CD4-positive, CD25-positive, alpha-beta regulatory T cell (primary cell): Measurements from ENCODE around the gene CAMP. TPM values are rescaled to one million over a fixed set of nuclear protein-coding genes. Genes with fewer than 3 reads are reported as not detected.

Source experiments
- ATAC-seq, 2 donors: fragments of 150-1000 bp; cut with Tn5 transposase; one replicate each; pipeline ENCODE4 v1.10.0; 2021; ENCODE audit warnings: low read depth in 2 of 2, moderate number of reproducible peaks in 2 of 2, moderate library complexity in 1 of 2
- DNase-seq, 3 donors: peaks; one replicate each; pipeline versions ENCODE4 v3.0.0 to v3.0.0-alpha.2; 2012 to 2022; ENCODE audit warnings: mixed read lengths in 1 of 3
- H3K27ac ChIP-seq: one replicate; pipeline ENCODE4 v1.7.0; 2013; ENCODE audit warnings: mild to moderate bottlenecking, low read length; ENCODE audit not compliant: insufficient read depth, poor library complexity, severe bottlenecking
- H3K27me3 ChIP-seq: one replicate; pipeline ENCODE4 v1.7.0; 2013; ENCODE audit warnings: low read length; ENCODE audit not compliant: control insufficient read depth, insufficient read depth
- H3K36me3 ChIP-seq: one replicate; pipeline ENCODE4 v1.7.0; 2013; ENCODE audit warnings: mild to moderate bottlenecking, low read length, moderate library complexity; ENCODE audit not compliant: control insufficient read depth, insufficient read depth
- H3K4me1 ChIP-seq: 2 replicates; pipeline ENCODE4 v1.7.0; 2013; ENCODE audit warnings: mild to moderate bottlenecking, low read length; ENCODE audit not compliant: insufficient read depth, control insufficient read depth, poor library complexity, severe bottlenecking
- H3K4me3 ChIP-seq: one replicate; pipeline ENCODE4 v1.7.0; 2013; ENCODE audit warnings: low read depth, mild to moderate bottlenecking, low read length, moderate library complexity
- H3K9me3 ChIP-seq, 2 experiments: 1 replicate in 1 of 2; 2 replicates in 1 of 2; pipeline ENCODE4 v1.7.0; 2013; ENCODE audit warnings: low read length in 2 of 2, mild to moderate bottlenecking in 1 of 2, moderate library complexity in 1 of 2; ENCODE audit not compliant: control insufficient read depth in 2 of 2
- H3K27ac Mint-ChIP-seq, 3 donors: one replicate each; pipeline ENCODE4 v1.8.0; 2020 to 2022; ENCODE audit warnings: mild to moderate bottlenecking in 3 of 3, mixed read lengths in 3 of 3, moderate library complexity in 2 of 3
- H3K27me3 Mint-ChIP-seq: one replicate; pipeline ENCODE4 v1.8.0; 2022; ENCODE audit warnings: mild to moderate bottlenecking, mixed read lengths
- H3K36me3 Mint-ChIP-seq: one replicate; pipeline ENCODE4 v1.8.0; 2020; ENCODE audit warnings: mixed read lengths
- H3K4me1 Mint-ChIP-seq, 4 donors: one replicate each; pipeline ENCODE4 v1.8.0; 2020 to 2022; ENCODE audit warnings: mixed read lengths in 4 of 4, mild to moderate bottlenecking in 1 of 4
- H3K4me3 Mint-ChIP-seq, 4 donors: one replicate each; pipeline ENCODE4 v1.8.0; 2020 to 2022; ENCODE audit warnings: mild to moderate bottlenecking in 4 of 4, mixed read lengths in 4 of 4, moderate library complexity in 3 of 4
- H3K9me3 Mint-ChIP-seq, 7 donors: one replicate each; pipeline ENCODE4 v1.8.0; 2020 to 2022; ENCODE audit warnings: mixed read lengths in 7 of 7, mild to moderate bottlenecking in 3 of 7, moderate library complexity in 2 of 7
- polyA plus RNA-seq, 4 donors: library from polyadenylated mRNA; unstranded; fragments of 300-500 nt; fragmentation: Illumina TruSeq; gene quantifications; one replicate each; pipeline ENCODE4 v1.2.3, GENCODE V29; 2021
- total RNA-seq: library from RNA; stranded (reverse); gene quantifications from one replicate; pipeline ENCODE4 v1.2.3, GENCODE V29; 2022

Gene CAMP
- total and polyA plus RNA-seq, 5 donors from 2014 or later: not detected

DNA sequence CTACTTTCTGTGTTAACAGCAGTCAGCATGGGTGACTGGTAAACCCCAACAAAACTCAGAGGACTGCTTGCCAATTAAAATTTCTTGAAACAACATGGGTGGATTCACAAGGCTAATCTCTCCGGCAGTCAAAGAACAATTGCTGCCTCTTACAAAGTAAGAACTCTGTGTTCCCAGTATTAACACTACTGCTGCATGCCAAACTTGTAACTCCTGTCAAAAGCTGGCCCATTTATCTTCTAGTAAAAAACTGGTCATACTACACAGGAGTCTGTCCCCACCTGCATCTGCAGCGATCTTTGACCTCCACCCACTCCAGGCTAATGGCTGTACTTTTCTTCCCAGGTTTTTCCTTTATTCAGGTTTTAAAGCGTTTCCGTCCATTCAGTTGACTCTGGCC, 8.9 kb downstream of the CAMP start:
- no peak for DNase-seq
- Histone ChIP-seq H3K27me3 (peaks cover 2% of the 10 kb centered on the region), H3K27ac (no peak overlapping the region), H3K36me3 (no peaks in the 10 kb centered on the region), H3K4me1 (no peaks in the 10 kb centered on the region), H3K4me3 (no peak overlapping the region), H3K9me3 (no peaks in the 10 kb centered on the region)
- ATAC-seq: no peak
- Mint-ChIP-seq H3K4me3 (no peak overlapping the region), H3K4me1 (peaks cover 0 to 6% (median 0%) of the 10 kb centered on the region in 4 donors), H3K36me3 (no peaks in the 10 kb centered on the region), H3K9me3 (no peaks in the 10 kb centered on the region), H3K27me3 (peaks cover 5% of the 10 kb centered on the region), H3K27ac (no peak overlapping the region)

DNA sequence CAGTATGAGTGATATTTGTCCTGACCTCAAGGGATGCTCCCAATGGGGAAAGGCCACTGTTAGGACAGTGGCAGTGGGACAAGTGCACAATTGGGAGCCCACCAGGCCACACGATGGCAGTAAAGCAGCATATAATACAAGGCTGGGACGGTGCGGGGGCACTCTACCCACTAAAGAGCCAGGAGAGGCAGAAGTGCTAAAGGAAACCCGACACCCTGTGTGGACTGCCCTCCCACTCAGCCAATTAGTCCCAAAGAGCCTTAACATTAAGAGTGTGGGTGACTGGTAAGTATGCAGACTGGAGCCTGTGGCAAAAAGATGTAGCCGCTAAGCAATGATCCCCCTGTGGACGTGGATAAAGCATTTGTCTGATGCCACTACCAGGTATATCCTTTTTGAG, 9.4 kb downstream of the CAMP start:
- H3K27ac Mint-ChIP-seq: peak overlapping the region in 1 of 3 donors; percentile 29
- H3K36me3 ChIP-seq: no peaks in the 10 kb centered on the region
- H3K27me3 Mint-ChIP-seq: peaks cover 3% of the 10 kb centered on the region
- H3K4me3 Mint-ChIP-seq: no peak overlapping the region
- no peak overlapping the region for H3K4me3 ChIP-seq
- no peaks in the 10 kb centered on the region for H3K9me3 Mint-ChIP-seq
- no peaks in the 10 kb centered on the region for H3K4me1 ChIP-seq
- DNase-seq (peak; percentile 23 to 61 (median 44)), ATAC-seq (peak; percentile 69)
- no peaks in the 10 kb centered on the region for H3K9me3 ChIP-seq
- no peak overlapping the region for H3K27ac ChIP-seq
- H3K27me3 ChIP-seq: peaks cover 2% of the 10 kb centered on the region
- no peaks in the 10 kb centered on the region for H3K36me3 Mint-ChIP-seq
- H3K4me1 Mint-ChIP-seq: peaks cover 0 to 6% (median 0%) of the 10 kb centered on the region in 4 donors

DNA sequence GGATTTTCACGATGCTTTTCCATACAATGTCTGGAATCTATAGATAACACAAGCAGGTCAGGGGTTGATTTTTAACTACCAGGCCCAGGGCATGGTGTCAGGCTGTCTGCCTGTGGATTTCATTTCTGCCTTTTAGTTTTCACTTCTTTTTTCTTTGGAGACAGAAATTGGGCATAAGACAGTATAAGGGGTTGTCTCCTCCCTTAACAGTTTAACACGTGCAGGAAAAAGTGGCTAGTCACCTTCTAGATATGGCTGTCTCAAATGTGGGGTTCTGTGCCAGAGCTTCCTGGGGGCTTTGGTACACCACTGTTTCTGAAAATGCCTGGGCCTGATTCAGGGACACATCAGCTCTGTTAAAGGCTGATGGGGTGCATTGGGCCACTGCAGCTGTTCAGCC, 10.2 kb downstream of the CAMP start:
- no peak overlapping the region for H3K4me3 Mint-ChIP-seq
- H3K27me3 ChIP-seq: peaks cover 2% of the 10 kb centered on the region
- ATAC-seq: no peak

DNA sequence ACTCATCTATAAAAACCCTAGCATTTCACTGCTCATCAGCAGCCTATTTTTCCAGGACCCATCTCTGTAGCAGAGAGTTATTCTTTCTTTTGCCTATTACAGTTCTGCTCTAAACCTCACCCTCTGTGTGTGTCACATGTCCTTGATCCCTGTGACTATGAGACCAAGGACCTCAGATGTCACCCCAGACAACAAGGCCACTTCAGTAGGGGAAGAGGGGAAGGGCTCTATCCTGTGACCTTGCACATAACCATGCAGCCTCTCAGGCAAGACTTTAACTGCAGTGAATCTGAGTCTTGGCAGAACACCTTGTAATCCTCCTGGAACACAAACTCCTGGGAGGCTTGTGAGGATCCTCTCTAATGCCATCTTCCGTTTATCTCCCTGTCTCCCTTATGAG, 13.2 kb downstream of the CAMP start:
- Mint-ChIP-seq H3K4me3 (no peak overlapping the region), H3K4me1 (peaks cover 0 to 20% (median 8%) of the 10 kb centered on the region in 4 donors), H3K27me3 (no peaks in the 10 kb centered on the region), H3K36me3 (no peaks in the 10 kb centered on the region), H3K9me3 (no peaks in the 10 kb centered on the region), H3K27ac (no peak overlapping the region)
- H3K4me1 ChIP-seq: peaks cover 8% of the 10 kb centered on the region
- ATAC-seq: no peak
- DNase-seq: no peak
- H3K27me3 ChIP-seq: peaks cover 2% of the 10 kb centered on the region
- no peak overlapping the region for H3K27ac ChIP-seq
- no peak overlapping the region for H3K4me3 ChIP-seq
- no peaks in the 10 kb centered on the region for H3K9me3 ChIP-seq
- no peaks in the 10 kb centered on the region for H3K36me3 ChIP-seq

More for the DNA sequence above, 10.2 kb downstream of the CAMP start:
- Histone ChIP-seq H3K27ac (no peak overlapping the region), H3K4me3 (no peak overlapping the region), H3K9me3 (no peaks in the 10 kb centered on the region), H3K36me3 (no peaks in the 10 kb centered on the region), H3K4me1 (no peaks in the 10 kb centered on the region)
- Mint-ChIP-seq H3K9me3 (no peaks in the 10 kb centered on the region), H3K4me1 (peaks cover 0 to 6% (median 0%) of the 10 kb centered on the region in 4 donors), H3K36me3 (no peaks in the 10 kb centered on the region), H3K27ac (peak overlapping the region in 1 of 3 donors; percentile 29), H3K27me3 (no peaks in the 10 kb centered on the region)
- no peak for DNase-seq

DNA sequence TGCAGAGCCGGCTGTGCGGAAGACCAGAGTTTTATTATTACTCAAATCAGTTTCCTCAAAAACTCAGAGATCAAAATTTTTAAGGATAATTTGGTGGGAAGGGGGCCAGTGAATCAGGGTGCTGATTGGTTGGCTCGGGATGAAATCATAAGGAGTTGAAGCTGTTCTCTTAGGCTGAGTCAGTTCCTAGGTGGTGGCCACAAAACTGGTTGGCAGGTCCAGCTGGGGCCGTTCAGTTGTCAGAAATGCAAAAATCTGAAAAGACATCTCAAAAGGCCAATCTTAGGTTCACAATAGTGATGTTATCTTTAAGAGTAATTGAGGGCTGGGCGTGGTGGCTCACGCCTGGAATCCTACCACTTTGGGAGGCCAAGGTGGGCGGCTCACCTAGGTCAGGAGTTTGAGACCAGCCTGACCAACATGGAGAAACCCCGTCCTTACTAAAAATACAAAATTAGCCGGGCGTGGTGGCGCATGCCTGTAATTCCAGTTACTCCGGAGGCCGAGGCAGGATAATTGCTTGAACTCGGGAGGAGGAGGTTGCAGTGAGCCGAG, 15.3 kb downstream of the CAMP start:
- no peak overlapping the region for H3K4me3 ChIP-seq
- H3K9me3 ChIP-seq: no peaks in the 10 kb centered on the region
- Mint-ChIP-seq H3K9me3 (no peaks in the 10 kb centered on the region), H3K4me1 (peaks cover 0 to 28% (median 9%) of the 10 kb centered on the region in 4 donors), H3K36me3 (no peaks in the 10 kb centered on the region), H3K27ac (no peak overlapping the region), H3K4me3 (no peak overlapping the region), H3K27me3 (no peaks in the 10 kb centered on the region)
- H3K36me3 ChIP-seq: no peaks in the 10 kb centered on the region
- DNase-seq (no peak), ATAC-seq (no peak)
- peaks cover 24% of the 10 kb centered on the region for H3K4me1 ChIP-seq
- no peaks in the 10 kb centered on the region for H3K27me3 ChIP-seq
- no peak overlapping the region for H3K27ac ChIP-seq

DNA sequence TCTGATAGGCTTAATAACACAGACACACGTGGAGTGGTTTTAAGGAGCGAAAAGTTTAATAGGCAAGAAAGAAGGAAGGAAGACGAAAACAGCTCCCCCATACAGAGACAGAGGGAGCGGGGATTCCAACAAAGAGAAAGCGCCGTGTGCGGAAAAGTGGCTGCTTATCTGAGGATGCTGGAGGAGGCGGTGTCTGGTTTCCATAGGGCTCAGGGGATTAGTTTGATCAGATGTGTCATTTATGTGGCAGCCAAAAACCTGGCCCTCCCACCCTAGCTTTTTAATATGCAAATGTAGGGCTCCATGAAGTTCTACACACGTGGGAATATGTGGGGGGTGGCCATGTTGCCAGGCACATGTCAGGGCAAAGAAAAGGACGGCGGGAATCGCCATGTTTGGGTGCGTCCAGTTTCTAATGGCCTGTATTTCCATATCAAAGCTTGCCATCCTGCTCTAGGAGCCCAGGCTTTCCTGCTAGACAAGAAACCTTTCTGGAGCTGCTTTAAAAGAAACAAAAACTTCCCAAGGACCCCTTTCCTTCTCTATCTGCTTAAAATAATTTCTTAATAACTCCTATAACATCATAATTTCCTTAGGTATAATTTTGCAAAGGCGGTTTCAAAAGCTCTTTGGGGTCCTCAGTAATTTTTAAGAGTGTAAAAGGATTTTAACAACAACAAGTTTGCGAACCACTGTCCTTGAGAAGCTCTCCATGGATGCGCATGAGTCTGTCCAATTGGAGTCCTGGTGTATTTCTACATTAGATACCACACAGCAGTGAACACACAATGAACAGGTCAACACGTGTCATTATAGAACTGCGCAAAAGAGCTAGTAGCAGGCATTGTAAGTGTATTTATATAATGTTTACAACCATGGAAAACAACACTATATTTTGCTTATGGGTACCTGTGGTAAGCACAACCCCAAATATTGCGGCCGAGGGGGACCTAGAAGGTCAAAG, 17.0 kb downstream of the CAMP start:
- Histone ChIP-seq H3K9me3 (no peaks in the 10 kb centered on the region), H3K27me3 (no peaks in the 10 kb centered on the region), H3K4me1 (peaks cover 28% of the 10 kb centered on the region), H3K27ac (peak overlapping the region; percentile 87), H3K36me3 (no peaks in the 10 kb centered on the region), H3K4me3 (peak overlapping the region; percentile 60)
- DNase-seq (no peak), ATAC-seq (no peak)
- Mint-ChIP-seq H3K27me3 (no peaks in the 10 kb centered on the region), H3K4me3 (peak overlapping the region; percentile 89 to 97 (median 94)), H3K4me1 (peaks cover 6 to 39% (median 14%) of the 10 kb centered on the region in 4 donors), H3K27ac (peak overlapping the region; percentile 91 to 94 (median 92)), H3K36me3 (peaks cover under 1% of the 10 kb centered on the region), H3K9me3 (no peaks in the 10 kb centered on the region)

DNA sequence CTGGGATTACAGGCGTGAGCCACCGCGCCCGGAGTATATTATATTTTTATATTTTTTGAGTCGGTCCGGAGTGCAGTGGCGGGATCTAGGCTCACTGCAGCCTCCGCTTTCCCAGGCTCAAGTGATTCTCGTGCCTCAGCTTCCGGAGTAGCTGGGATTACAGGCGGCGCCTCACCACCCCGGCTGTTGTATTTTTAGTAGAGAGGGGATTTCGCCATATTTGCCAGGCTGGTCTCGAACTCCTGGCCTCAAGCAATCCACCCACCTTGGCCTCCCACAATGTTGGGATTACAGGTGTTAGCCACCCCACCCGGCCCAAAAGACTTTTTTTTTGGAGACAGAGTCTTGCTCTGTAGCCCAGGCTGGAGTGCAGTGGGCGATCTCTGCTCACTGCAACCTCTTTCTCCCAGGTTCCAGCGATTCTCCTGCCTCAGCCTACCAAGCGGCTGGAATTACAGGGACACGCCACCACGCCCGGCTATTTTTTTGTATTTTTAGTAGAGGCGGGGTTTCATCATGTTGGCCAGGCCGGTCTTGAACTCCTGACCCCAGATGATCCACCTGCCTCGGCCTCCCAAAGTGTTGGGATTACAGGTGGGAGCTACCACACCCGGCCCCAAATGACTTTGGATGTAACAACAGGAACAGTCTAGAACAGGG, 18.6 kb downstream of the CAMP start:
- Histone ChIP-seq H3K9me3 (no peaks in the 10 kb centered on the region), H3K27ac (peak overlapping the region; percentile 87), H3K4me3 (peak overlapping the region; percentile 88), H3K27me3 (no peaks in the 10 kb centered on the region), H3K4me1 (peaks cover 28% of the 10 kb centered on the region), H3K36me3 (no peaks in the 10 kb centered on the region)
- H3K27ac Mint-ChIP-seq: peak overlapping the region in 2 of 3 donors; percentile 91 to 92
- H3K36me3 Mint-ChIP-seq: peaks cover 4% of the 10 kb centered on the region
- peaks cover 6 to 42% (median 14%) of the 10 kb centered on the region in 4 donors for H3K4me1 Mint-ChIP-seq
- H3K9me3 Mint-ChIP-seq: no peaks in the 10 kb centered on the region
- DNase-seq (peak in 1 of 3 donors; percentile 29), ATAC-seq (no peak)
- H3K4me3 Mint-ChIP-seq: peak overlapping the region; percentile 89 to 97 (median 94)
- H3K27me3 Mint-ChIP-seq: no peaks in the 10 kb centered on the region
